Urothelium cell line (cell line): Measurements from ENCODE around the gene SLC22A17.

Experiments
- DNase-seq: peaks from one replicate; pipeline ENCODE4 v3.0.0; 2011; ENCODE audit warnings: low spot score, mixed read lengths
- FAIRE-seq: peaks from 2 replicates; lab custom pipeline; 2011; peaks lifted over from hg19 to GRCh38; lab: Jason Lieb, UNC

The SLC22A17 gene

GRCh38 chr14:23316300-23316699, 36.4 kb downstream of the SLC22A17 start:
- no peak for FAIRE-seq
- no peak for DNase-seq

- FAIRE-seq = no peak
- no peak for DNase-seq
Measured at GRCh38 chr14:23310546-23310945, 42.1 kb downstream of the SLC22A17 start.

- DNase-seq (no peak), FAIRE-seq (no peak)
Measured at GRCh38 chr14:23308721-23309445, 43.8 kb downstream of the SLC22A17 start.

GRCh38 chr14:23307687-23308644, 44.7 kb downstream of the SLC22A17 start:
- no peak for FAIRE-seq
- peak; percentile 25 for DNase-seq

GRCh38 chr14:23307146-23307530, 45.5 kb downstream of the SLC22A17 start:
- DNase-seq (no peak), FAIRE-seq (no peak)

GRCh38 chr14:23306412-23307145, 46.1 kb downstream of the SLC22A17 start, which contains the start of gene BCL2L2:
Gene BCL2L2 (plus strand): TSS chr14:23306833. CDS start chr14:23307768, 935 bp downstream.
- peak; percentile 48 for FAIRE-seq
- DNase-seq = peak; percentile 83

GRCh38 chr14:23302290-23303225, 50.1 kb downstream of the SLC22A17 start, which contains the start of gene PPP1R3E:
Gene PPP1R3E (minus strand): TSS chr14:23302859. CDS start chr14:23302576, 283 bp downstream.
- peak; percentile 48 for DNase-seq
- FAIRE-seq = no peak

- FAIRE-seq (no peak), DNase-seq (no peak)
Measured at GRCh38 chr14:23301969-23302289, 50.8 kb downstream of the SLC22A17 start.

GRCh38 chr14:23301288-23301968, 51.3 kb downstream of the SLC22A17 start:
- FAIRE-seq = peak; percentile 13
- peak; percentile 97 for DNase-seq

GRCh38 chr14:23300687-23301223, 51.9 kb downstream of the SLC22A17 start:
- FAIRE-seq = no peak
- peak; percentile 30 for DNase-seq

- DNase-seq (no peak), FAIRE-seq (no peak)
Measured at GRCh38 chr14:23299986-23300686, 52.6 kb downstream of the SLC22A17 start.

GRCh38 chr14:23299211-23299957, 53.3 kb downstream of the SLC22A17 start:
- no peak for FAIRE-seq
- DNase-seq = peak; percentile 35

GRCh38 chr14:23297611-23298277, 54.9 kb downstream of the SLC22A17 start:
- no peak for DNase-seq
- FAIRE-seq = no peak

- no peak for FAIRE-seq
- no peak for DNase-seq
Measured at GRCh38 chr14:23297096-23297495, 55.6 kb downstream of the SLC22A17 start.
